Hepatocyte (in vitro differentiated cells): Measurements from ENCODE around the gene MEIS1. TPM values are rescaled to one million over a fixed set of nuclear protein-coding genes. Genes with fewer than 3 reads are reported as not detected.
A peak's percentile ranks its signal among the peaks of the same experiment; 100 is the strongest.

ENCODE experiments used
- DNase-seq: peaks from one replicate; pipeline ENCODE4 v3.0.0-alpha.2; 2016; ENCODE audit warnings: low spot score
- H2AFZ ChIP-seq: fragments of 200-600 bp; sonication (generic); 2 replicates; pipeline ENCODE4 v1.6.0; 2016; ENCODE audit warnings: antibody characterized with exemption, mild to moderate bottlenecking
- H3K27ac ChIP-seq: fragments of 200-600 bp; sonication (generic); 2 replicates; pipeline ENCODE4 v1.5.1; 2016; ENCODE audit warnings: mild to moderate bottlenecking
- H3K27me3 ChIP-seq: fragments of 200-600 bp; sonication (generic); 2 replicates; pipeline ENCODE4 v1.6.1; 2016
- H3K36me3 ChIP-seq: fragments of 200-600 bp; sonication (generic); replicated peaks from 2 replicates; pipeline ENCODE4 v1.5.1; 2016; ENCODE audit warnings: low read depth; ENCODE audit not compliant: insufficient read depth
- H3K4me1 ChIP-seq: fragments of 200-600 bp; sonication (generic); 2 replicates; pipeline ENCODE4 v1.5.1; 2016; ENCODE audit warnings: mild to moderate bottlenecking, moderate library complexity; ENCODE audit not compliant: insufficient read depth
- H3K4me2 ChIP-seq: fragments of 200-600 bp; sonication (generic); 2 replicates; pipeline ENCODE4 v1.6.0; 2016
- H3K4me3 ChIP-seq: fragments of 200-600 bp; sonication (generic); 2 replicates; pipeline ENCODE4 v1.5.1; 2016; ENCODE audit warnings: mild to moderate bottlenecking
- H3K79me2 ChIP-seq: fragments of 200-600 bp; sonication (generic); 2 replicates; pipeline ENCODE4 v1.6.0; 2017; ENCODE audit warnings: mild to moderate bottlenecking
- H3K9me2 ChIP-seq: fragments of 200-600 bp; sonication (generic); replicated peaks from 2 replicates; pipeline ENCODE4 v1.6.0; 2017; ENCODE audit warnings: mild to moderate bottlenecking; ENCODE audit not compliant: insufficient read depth
- H3K9me3 ChIP-seq: fragments of 200-600 bp; sonication (generic); 2 replicates; pipeline ENCODE4 v1.5.1; 2016; ENCODE audit warnings: low read depth, mild to moderate bottlenecking
- H4K20me1 ChIP-seq: fragments of 200-600 bp; sonication (generic); 2 replicates; pipeline ENCODE4 v1.6.0; 2016; ENCODE audit warnings: mild to moderate bottlenecking; ENCODE audit not compliant: insufficient read depth, poor library complexity, severe bottlenecking
- EZH2 ChIP-seq: fragments of 200-600 bp; sonication (generic); IDR thresholded peaks from 2 replicates; pipeline ENCODE4 v1.6.1; 2016; ENCODE audit warnings: antibody characterized with exemption, mild to moderate bottlenecking, borderline replicate concordance
- EZH2phosphoT487 ChIP-seq: fragments of 200-600 bp; sonication (generic); IDR thresholded peaks from one replicate; pipeline ENCODE4 v1.6.1; 2018; ENCODE audit warnings: antibody characterized with exemption, mild to moderate bottlenecking, low read depth, moderate library complexity; ENCODE audit not compliant: unreplicated experiment, severe bottlenecking
- WGBS: methylation state at CpG from one replicate; pipeline ENCODE4 v1.1.6; 2016; ENCODE audit warnings: low lambda C conversion rate; ENCODE audit errors: missing lambda C conversion rate; 5-methylcytosine and 5-hydroxymethylcytosine counted together
- polyA plus RNA-seq: library from polyadenylated mRNA; unstranded; fragments of >200 nt; fragmentation: Nextera tagmentation; extraction: Ambion mirVana; gene quantifications from 2 replicates; pipeline ENCODE4 v1.2.1, GENCODE V29; 2016
- total RNA-seq: library from RNA; depleted of rRNA; stranded (reverse); fragments of >200 nt; gene quantifications from 2 replicates; pipeline ENCODE4 v1.2.3, GENCODE V29; 2014
- TF ChIP-seq, protein P1 (sequence below): fragments of 200-600 bp; sonication (generic); IDR thresholded peaks from 2 replicates; pipeline ENCODE4 v1.5.1; 2016; ENCODE audit warnings: antibody characterized with exemption, mild to moderate bottlenecking; ENCODE audit not compliant: poor library complexity

MEIS1 gene
- total and polyA plus RNA-seq, 2 experiments from 2014 or later: 29.6 to 35.5 TPM

GRCh38 chr2:66562304-66562685 is 127.4 kb downstream of the MEIS1 start:
- 66% methylated on average over 1 of the region's 1 CpG for WGBS
- Histone ChIP-seq H3K27ac (peak overlapping the region; percentile 22), H3K27me3 (no peaks in the 10 kb centered on the region), H3K9me3 (no peaks in the 10 kb centered on the region), H3K4me2 (peak overlapping the region; percentile 37), H3K4me1 (peaks cover 26% of the 10 kb centered on the region), H3K4me3 (no peak overlapping the region), H3K79me2 (peaks cover 17% of the 10 kb centered on the region), H4K20me1 (no peaks in the 10 kb centered on the region), H3K36me3 (no peaks in the 10 kb centered on the region), H2AFZ (no peak overlapping the region), H3K9me2 (no peaks in the 10 kb centered on the region)
- no peak for DNase-seq
- TF ChIP-seq EZH2: no peak
- TF ChIP-seq, protein P1, sequence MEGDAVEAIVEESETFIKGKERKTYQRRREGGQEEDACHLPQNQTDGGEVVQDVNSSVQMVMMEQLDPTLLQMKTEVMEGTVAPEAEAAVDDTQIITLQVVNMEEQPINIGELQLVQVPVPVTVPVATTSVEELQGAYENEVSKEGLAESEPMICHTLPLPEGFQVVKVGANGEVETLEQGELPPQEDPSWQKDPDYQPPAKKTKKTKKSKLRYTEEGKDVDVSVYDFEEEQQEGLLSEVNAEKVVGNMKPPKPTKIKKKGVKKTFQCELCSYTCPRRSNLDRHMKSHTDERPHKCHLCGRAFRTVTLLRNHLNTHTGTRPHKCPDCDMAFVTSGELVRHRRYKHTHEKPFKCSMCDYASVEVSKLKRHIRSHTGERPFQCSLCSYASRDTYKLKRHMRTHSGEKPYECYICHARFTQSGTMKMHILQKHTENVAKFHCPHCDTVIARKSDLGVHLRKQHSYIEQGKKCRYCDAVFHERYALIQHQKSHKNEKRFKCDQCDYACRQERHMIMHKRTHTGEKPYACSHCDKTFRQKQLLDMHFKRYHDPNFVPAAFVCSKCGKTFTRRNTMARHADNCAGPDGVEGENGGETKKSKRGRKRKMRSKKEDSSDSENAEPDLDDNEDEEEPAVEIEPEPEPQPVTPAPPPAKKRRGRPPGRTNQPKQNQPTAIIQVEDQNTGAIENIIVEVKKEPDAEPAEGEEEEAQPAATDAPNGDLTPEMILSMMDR: no peak
- no peak for TF ChIP-seq EZH2phosphoT487

DNA sequence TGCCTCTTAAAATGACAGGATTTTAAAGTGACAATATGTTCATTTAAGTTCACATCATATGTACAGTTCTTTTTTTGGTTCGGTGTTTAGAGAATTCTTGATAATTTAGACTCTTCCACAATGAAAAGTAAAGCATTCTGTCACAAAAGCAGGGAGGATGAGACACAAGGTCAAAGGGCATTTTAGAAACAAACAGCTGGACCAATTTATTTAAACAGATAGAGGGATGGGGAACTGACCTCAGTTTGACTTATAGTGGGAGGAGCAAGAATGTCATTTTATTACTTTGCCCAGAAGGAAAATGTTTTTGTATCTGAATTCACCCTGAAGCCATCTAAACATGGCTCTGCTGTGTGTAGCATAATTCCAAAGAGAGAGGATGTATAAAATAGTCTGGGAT is 128.5 kb downstream of the MEIS1 start:
- Histone ChIP-seq H3K9me2 (no peaks in the 10 kb centered on the region), H3K36me3 (no peaks in the 10 kb centered on the region), H3K4me2 (no peak overlapping the region), H3K27me3 (no peaks in the 10 kb centered on the region), H4K20me1 (no peaks in the 10 kb centered on the region), H3K4me1 (peaks cover 33% of the 10 kb centered on the region), H3K9me3 (no peaks in the 10 kb centered on the region), H3K27ac (no peak overlapping the region), H2AFZ (no peak overlapping the region), H3K79me2 (peaks cover 15% of the 10 kb centered on the region), H3K4me3 (no peak overlapping the region)
- WGBS: 48% methylated on average over 1 of the region's 1 CpG
- no peak for TF ChIP-seq EZH2phosphoT487
- TF ChIP-seq, protein P1: no peak
- no peak for TF ChIP-seq EZH2
- DNase-seq: no peak

- H3K4me1 ChIP-seq: peaks cover 39% of the 10 kb centered on the region
- 50% methylated on average over 1 of the region's 1 CpG for WGBS
Observed at GRCh38 chr2:66565291-66565690, 130.4 kb downstream of the MEIS1 start.

More at GRCh38 chr2:66565291-66565690, 130.4 kb downstream of the MEIS1 start:
- H3K4me3 ChIP-seq: no peak overlapping the region
- H3K27ac ChIP-seq: no peak overlapping the region
- peaks cover 15% of the 10 kb centered on the region for H3K79me2 ChIP-seq
- H3K27me3 ChIP-seq: no peaks in the 10 kb centered on the region
- H2AFZ ChIP-seq: no peak overlapping the region
- no peak for DNase-seq
- no peaks in the 10 kb centered on the region for H4K20me1 ChIP-seq
- H3K4me2 ChIP-seq: no peak overlapping the region
- H3K9me2 ChIP-seq: no peaks in the 10 kb centered on the region
- TF ChIP-seq EZH2phosphoT487 (no peak), EZH2 (no peak)
- TF ChIP-seq, protein P1: no peak
- H3K36me3 ChIP-seq: no peaks in the 10 kb centered on the region
- H3K9me3 ChIP-seq: no peaks in the 10 kb centered on the region
